SK-N-SH treated with all-trans-retinoic acid at 6 μM for 48 hours (cell line): ENCODE measurements around the gene GNPAT.

ENCODE experiments used
- ATAC-seq: fragments of 200-7000 bp; cut with Tn5 transposase; 3 replicates; pipeline ENCODE4 v1.9.1; 2020; ENCODE audit warnings: mild to moderate bottlenecking, moderate library complexity
- ESRRG ChIP-seq: fragments of 250-450 bp; sonication (Bioruptor Pico); IDR thresholded peaks from 2 replicates; pipeline ENCODE4 v1.6.1; 2021; ENCODE audit warnings: mild to moderate bottlenecking
- GLIS3 ChIP-seq: fragments of 250-450 bp; sonication (Bioruptor Pico); IDR thresholded peaks from 2 replicates; pipeline ENCODE4 v1.5.0; 2020; ENCODE audit warnings: mild to moderate bottlenecking, moderate library complexity
- ISL1 ChIP-seq: fragments of 250-450 bp; sonication (Bioruptor Pico); IDR thresholded peaks from 2 replicates; pipeline ENCODE4 v2.1.2; 2022; ENCODE audit warnings: mild to moderate bottlenecking, moderate library complexity
- OSR1 ChIP-seq: fragments of 250-450 bp; sonication (Bioruptor Pico); IDR thresholded peaks from 2 replicates; pipeline ENCODE4 v1.8.0; 2022; ENCODE audit warnings: moderate library complexity, mild to moderate bottlenecking, inconsistent platforms
- PPARA ChIP-seq: fragments of 250-450 bp; sonication (Bioruptor Pico); IDR thresholded peaks from 2 replicates; pipeline ENCODE4 v1.5.0; 2020; ENCODE audit warnings: mild to moderate bottlenecking, borderline replicate concordance
- RARB ChIP-seq: fragments of 250-450 bp; sonication (Bioruptor Pico); IDR thresholded peaks from 2 replicates; pipeline ENCODE4 v1.8.0; 2021; ENCODE audit warnings: mild to moderate bottlenecking, moderate library complexity
- SNAI2 ChIP-seq: fragments of 250-450 bp; sonication (Bioruptor Pico); IDR thresholded peaks from 2 replicates; pipeline ENCODE4 v1.5.0; 2020; ENCODE audit warnings: mild to moderate bottlenecking, moderate library complexity
- TCF4 ChIP-seq: fragments of 250-450 bp; sonication (Bioruptor Pico); IDR thresholded peaks from 2 replicates; pipeline ENCODE4 v1.8.0; 2021; ENCODE audit warnings: mild to moderate bottlenecking, moderate library complexity, borderline replicate concordance
- TOX ChIP-seq: fragments of 250-450 bp; sonication (Bioruptor Pico); IDR thresholded peaks from 2 replicates; pipeline ENCODE4 v1.8.0; 2021; ENCODE audit warnings: mild to moderate bottlenecking, moderate library complexity, borderline replicate concordance
- ZC3H10 ChIP-seq: fragments of 250-450 bp; sonication (Bioruptor Pico); IDR thresholded peaks from 2 replicates; pipeline ENCODE4 v1.5.1; 2021; ENCODE audit warnings: mild to moderate bottlenecking, moderate library complexity
- ZFP3 ChIP-seq: fragments of 250-450 bp; sonication (Bioruptor Pico); IDR thresholded peaks from 2 replicates; pipeline ENCODE4 v1.5.0; 2020; ENCODE audit warnings: mild to moderate bottlenecking, moderate library complexity
- ZNF70 ChIP-seq: fragments of 450-650 bp; formaldehyde crosslinking; IDR thresholded peaks from 2 replicates; pipeline ENCODE4 v1.5.0; 2020; ENCODE audit warnings: mild to moderate bottlenecking, moderate library complexity
- ZNF8 ChIP-seq: fragments of 450-650 bp; formaldehyde crosslinking; IDR thresholded peaks from 2 replicates; pipeline ENCODE4 v1.5.0; 2020; ENCODE audit warnings: mild to moderate bottlenecking, moderate library complexity
- TF ChIP-seq, protein P1 (sequence below): fragments of 250-450 bp; sonication (Bioruptor Pico); IDR thresholded peaks from 2 replicates; pipeline ENCODE4 v1.8.0; 2020; ENCODE audit warnings: mild to moderate bottlenecking, moderate library complexity, borderline replicate concordance
- TF ChIP-seq, protein P2 (sequence below): fragments of 250-450 bp; sonication (Bioruptor Pico); IDR thresholded peaks from 2 replicates; pipeline ENCODE4 v1.5.1; 2020; ENCODE audit warnings: low read depth, mild to moderate bottlenecking, moderate library complexity
- TF ChIP-seq, protein P3 (sequence below): fragments of 250-450 bp; sonication (Bioruptor Pico); IDR thresholded peaks from 2 replicates; pipeline ENCODE4 v1.5.1; 2021; ENCODE audit warnings: mild to moderate bottlenecking, moderate library complexity
- TF ChIP-seq, protein P4 (sequence below): fragments of 250-450 bp; sonication (Bioruptor Pico); IDR thresholded peaks from 2 replicates; pipeline ENCODE4 v1.5.0; 2020; ENCODE audit warnings: mild to moderate bottlenecking, moderate library complexity
- TF ChIP-seq, protein P5 (sequence below): fragments of 250-450 bp; sonication (Bioruptor Pico); IDR thresholded peaks from 2 replicates; pipeline ENCODE4 v1.8.0; 2021; ENCODE audit warnings: low read depth, mild to moderate bottlenecking, moderate library complexity, borderline replicate concordance

The GNPAT gene

DNA sequence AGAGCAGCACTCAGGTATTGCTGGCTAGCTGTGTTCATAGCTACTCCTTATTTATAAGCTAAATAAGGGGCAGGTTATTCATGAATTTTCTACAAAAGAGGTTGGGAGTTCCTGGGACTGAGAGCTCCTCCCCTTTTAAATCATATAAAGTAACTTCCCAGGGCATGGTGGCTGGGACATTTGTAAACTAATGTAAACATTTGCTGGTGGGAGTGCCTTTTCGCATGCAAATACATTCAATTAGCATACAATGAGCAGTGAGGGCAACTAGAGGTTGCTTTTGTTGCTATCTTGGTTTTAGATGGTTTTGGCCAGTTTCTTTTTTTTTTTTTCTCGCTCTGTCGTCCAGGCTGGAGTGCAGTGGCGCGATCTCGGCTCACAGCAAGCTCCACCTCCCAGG is 43.4 kb downstream of the GNPAT start:
- TF ChIP-seq ESRRG (CRISPR knock-in tag) (no peak), PPARA (no peak), ZNF70 (CRISPR knock-in tag) (no peak), SNAI2 (CRISPR knock-in tag) (no peak)
- TF ChIP-seq, protein P1, sequence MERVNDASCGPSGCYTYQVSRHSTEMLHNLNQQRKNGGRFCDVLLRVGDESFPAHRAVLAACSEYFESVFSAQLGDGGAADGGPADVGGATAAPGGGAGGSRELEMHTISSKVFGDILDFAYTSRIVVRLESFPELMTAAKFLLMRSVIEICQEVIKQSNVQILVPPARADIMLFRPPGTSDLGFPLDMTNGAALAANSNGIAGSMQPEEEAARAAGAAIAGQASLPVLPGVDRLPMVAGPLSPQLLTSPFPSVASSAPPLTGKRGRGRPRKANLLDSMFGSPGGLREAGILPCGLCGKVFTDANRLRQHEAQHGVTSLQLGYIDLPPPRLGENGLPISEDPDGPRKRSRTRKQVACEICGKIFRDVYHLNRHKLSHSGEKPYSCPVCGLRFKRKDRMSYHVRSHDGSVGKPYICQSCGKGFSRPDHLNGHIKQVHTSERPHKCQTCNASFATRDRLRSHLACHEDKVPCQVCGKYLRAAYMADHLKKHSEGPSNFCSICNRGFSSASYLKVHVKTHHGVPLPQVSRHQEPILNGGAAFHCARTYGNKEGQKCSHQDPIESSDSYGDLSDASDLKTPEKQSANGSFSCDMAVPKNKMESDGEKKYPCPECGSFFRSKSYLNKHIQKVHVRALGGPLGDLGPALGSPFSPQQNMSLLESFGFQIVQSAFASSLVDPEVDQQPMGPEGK (CRISPR knock-in tag): no peak
- TF ChIP-seq, protein P2, sequence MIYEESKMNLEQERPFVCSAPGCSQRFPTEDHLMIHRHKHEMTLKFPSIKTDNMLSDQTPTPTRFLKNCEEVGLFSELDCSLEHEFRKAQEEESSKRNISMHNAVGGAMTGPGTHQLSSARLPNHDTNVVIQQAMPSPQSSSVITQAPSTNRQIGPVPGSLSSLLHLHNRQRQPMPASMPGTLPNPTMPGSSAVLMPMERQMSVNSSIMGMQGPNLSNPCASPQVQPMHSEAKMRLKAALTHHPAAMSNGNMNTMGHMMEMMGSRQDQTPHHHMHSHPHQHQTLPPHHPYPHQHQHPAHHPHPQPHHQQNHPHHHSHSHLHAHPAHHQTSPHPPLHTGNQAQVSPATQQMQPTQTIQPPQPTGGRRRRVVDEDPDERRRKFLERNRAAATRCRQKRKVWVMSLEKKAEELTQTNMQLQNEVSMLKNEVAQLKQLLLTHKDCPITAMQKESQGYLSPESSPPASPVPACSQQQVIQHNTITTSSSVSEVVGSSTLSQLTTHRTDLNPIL: no peak
- ATAC-seq: no peak

DNA sequence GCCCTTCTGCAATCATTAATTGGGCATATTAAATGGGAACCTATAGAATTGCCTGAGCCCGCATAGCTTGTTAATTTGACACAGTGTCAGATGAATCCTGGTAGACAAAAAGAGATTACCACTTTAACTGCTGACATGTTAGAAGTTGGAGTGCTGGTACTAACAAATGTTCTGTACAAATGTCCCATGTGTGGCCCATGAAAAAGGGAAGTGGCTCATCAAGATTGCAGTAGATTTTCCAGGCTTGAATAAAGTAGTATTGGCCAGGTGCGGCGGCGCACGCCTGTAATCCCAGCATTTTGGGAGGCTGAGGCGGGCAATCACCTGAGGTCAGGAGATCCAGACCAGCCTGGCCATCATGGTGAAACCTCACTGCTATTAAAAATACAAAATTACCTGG is 45.6 kb downstream of the GNPAT start:
- TF ChIP-seq ZFP3 (CRISPR knock-in tag) (no peak), OSR1 (CRISPR knock-in tag) (no peak), ISL1 (CRISPR knock-in tag) (no peak), ZNF8 (CRISPR knock-in tag) (no peak), RARB (no peak), GLIS3 (CRISPR knock-in tag) (no peak)
- no peak for ATAC-seq

DNA sequence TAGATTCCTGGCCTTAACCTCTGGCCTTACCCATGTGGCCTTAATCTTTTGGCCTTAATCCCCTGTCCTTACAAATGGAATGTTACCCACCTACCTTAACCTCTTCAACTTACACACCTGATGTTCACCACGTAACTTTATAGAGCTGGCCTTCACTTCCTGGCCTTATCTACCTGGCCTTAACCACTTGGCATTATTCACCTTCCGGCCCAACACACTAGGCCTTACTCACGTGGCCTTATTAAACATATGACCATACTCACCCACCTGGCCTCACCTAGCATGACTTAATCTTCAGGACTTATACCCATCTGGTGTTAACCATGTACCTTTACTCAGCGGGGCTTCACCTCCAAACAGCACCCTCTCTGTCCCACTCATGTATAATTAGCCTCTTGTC is 54.9 kb downstream of the GNPAT start:
- TF ChIP-seq TOX: no peak
- TF ChIP-seq, protein P3, sequence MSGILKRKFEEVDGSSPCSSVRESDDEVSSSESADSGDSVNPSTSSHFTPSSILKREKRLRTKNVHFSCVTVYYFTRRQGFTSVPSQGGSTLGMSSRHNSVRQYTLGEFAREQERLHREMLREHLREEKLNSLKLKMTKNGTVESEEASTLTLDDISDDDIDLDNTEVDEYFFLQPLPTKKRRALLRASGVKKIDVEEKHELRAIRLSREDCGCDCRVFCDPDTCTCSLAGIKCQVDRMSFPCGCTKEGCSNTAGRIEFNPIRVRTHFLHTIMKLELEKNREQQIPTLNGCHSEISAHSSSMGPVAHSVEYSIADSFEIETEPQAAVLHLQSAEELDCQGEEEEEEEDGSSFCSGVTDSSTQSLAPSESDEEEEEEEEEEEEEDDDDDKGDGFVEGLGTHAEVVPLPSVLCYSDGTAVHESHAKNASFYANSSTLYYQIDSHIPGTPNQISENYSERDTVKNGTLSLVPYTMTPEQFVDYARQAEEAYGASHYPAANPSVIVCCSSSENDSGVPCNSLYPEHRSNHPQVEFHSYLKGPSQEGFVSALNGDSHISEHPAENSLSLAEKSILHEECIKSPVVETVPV (CRISPR knock-in tag): no peak
- TF ChIP-seq, protein P4, sequence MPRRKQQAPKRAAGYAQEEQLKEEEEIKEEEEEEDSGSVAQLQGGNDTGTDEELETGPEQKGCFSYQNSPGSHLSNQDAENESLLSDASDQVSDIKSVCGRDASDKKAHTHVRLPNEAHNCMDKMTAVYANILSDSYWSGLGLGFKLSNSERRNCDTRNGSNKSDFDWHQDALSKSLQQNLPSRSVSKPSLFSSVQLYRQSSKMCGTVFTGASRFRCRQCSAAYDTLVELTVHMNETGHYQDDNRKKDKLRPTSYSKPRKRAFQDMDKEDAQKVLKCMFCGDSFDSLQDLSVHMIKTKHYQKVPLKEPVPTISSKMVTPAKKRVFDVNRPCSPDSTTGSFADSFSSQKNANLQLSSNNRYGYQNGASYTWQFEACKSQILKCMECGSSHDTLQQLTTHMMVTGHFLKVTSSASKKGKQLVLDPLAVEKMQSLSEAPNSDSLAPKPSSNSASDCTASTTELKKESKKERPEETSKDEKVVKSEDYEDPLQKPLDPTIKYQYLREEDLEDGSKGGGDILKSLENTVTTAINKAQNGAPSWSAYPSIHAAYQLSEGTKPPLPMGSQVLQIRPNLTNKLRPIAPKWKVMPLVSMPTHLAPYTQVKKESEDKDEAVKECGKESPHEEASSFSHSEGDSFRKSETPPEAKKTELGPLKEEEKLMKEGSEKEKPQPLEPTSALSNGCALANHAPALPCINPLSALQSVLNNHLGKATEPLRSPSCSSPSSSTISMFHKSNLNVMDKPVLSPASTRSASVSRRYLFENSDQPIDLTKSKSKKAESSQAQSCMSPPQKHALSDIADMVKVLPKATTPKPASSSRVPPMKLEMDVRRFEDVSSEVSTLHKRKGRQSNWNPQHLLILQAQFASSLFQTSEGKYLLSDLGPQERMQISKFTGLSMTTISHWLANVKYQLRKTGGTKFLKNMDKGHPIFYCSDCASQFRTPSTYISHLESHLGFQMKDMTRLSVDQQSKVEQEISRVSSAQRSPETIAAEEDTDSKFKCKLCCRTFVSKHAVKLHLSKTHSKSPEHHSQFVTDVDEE (CRISPR knock-in tag): no peak
- no peak for TF ChIP-seq RARB
- TF ChIP-seq TCF4: no peak
- TF ChIP-seq, all 23 proteins: peak for 0
- ATAC-seq: no peak

DNA sequence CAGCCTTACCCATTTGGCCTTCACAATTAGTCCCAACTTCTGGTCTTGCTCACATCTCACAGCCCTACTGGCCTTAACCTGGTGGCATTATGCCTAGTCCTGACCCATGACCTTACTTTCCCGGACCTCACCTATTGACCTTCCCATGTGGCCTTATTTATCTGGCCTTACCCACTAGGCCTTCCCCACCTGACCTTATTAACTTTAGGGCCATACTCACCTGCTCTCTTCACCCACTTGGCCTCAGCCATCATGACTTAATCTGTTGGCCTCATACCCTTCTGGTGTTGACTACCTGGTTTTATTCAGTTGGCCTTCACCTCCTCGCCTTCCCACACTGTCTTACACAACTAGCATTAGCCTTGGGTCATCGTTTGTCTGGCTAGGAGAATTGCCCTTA is 61.0 kb downstream of the GNPAT start:
- no peak for ATAC-seq
- no peak for TF ChIP-seq SNAI2 (CRISPR knock-in tag)
- TF ChIP-seq OSR1 (CRISPR knock-in tag): no peak
- TF ChIP-seq RARB: no peak
- TF ChIP-seq, protein P3 (CRISPR knock-in tag): no peak
- no peak for TF ChIP-seq ZFP3 (CRISPR knock-in tag)
- TF ChIP-seq, protein P5, sequence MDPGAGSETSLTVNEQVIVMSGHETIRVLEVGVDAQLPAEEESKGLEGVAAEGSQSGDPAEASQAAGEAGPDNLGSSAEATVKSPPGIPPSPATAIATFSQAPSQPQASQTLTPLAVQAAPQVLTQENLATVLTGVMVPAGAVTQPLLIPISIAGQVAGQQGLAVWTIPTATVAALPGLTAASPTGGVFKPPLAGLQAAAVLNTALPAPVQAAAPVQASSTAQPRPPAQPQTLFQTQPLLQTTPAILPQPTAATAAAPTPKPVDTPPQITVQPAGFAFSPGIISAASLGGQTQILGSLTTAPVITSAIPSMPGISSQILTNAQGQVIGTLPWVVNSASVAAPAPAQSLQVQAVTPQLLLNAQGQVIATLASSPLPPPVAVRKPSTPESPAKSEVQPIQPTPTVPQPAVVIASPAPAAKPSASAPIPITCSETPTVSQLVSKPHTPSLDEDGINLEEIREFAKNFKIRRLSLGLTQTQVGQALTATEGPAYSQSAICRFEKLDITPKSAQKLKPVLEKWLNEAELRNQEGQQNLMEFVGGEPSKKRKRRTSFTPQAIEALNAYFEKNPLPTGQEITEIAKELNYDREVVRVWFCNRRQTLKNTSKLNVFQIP (CRISPR knock-in tag): no peak
- TF ChIP-seq ZC3H10 (CRISPR knock-in tag): no peak
- no peak for TF ChIP-seq ESRRG (CRISPR knock-in tag)
- TF ChIP-seq TOX: no peak
